GM10847 (cell line): ENCODE measurements around the gene CUL9.

Experiments
- POLR2A ChIP-seq: IDR thresholded peaks from 2 replicates; pipeline ENCODE4 v1.6.1; 2011; ENCODE audit not compliant: insufficient read length; ENCODE audit errors: extremely low read depth

The CUL9 gene

DNA sequence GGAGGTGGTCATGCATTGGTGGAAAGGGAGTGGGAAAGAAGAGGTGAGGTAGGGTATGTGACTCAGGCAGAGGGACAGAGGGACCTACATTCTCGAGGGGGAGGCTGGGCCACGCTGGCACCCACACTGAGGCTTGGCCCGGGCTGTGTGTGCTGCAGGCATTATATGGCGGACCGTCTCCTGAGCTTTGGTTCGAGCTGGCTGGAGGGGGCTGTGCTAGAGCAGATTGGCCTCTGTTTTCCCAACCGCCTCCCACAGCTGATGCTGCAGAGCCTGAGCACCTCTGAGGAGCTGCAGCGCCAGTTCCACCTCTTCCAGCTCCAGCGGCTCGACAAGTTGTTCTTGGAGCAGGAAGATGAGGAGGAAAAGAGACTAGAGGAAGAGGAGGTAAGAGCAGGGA, 23.9 kb downstream of the CUL9 start:
- TF ChIP-seq POLR2A = no peak

DNA sequence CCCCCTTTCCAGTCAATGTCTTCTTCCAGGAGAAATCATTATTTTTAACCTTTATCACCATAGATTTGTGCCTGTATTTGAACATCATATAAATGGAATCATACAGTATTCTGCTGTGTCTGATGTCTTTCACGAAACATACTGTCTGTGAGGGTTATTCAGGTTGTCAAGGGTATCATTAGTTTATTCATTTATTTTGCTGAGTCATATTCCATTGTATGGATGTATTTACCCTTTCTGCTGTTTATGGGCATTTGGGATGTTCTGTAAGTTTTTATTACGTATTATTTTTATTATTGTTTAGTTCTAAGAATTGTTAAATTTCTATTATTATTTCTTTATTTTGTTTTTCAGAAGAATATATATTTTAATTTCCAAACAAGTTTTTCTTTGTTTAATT, 25.3 kb downstream of the CUL9 start:
- no peak for TF ChIP-seq POLR2A

DNA sequence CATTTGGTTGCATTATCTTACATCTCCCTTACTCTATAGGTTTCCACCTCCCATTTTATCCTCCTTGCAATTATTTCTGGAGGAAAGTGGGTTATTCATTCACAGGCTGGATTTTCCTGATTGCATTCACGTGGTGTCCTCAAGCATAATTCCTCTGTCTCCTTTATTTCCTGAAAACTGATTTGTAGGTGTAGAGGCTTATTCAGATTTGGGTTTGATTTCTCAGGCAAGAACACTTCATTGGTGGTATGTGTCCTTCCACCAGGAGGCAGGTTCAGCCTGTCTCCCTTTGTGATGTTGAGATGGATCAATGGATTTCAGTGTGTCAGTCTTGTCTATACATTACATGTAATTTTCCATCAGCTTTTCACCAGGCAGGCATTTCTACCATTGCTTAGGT, 30.0 kb downstream of the CUL9 start:
- no peak for TF ChIP-seq POLR2A

DNA sequence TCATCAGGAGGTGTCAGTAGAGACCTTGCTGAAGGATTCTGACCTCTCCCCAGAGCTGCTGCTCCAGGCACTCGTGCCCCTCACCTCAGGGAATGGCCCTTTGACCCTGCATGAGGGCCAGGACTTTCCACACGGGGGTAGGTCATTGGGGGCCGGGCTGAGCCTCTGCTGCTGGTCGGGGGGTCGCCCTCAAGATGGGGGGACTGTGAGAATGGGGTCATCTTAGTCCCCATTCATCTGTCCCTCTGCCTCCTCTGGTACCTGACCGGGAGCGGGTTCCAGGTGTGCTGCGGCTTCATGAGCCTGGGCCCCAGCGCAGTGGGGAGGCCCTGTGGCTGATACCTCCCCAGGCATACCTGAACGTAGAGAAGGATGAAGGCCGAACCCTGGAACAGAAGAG, 31.4 kb downstream of the CUL9 start:
- no peak for TF ChIP-seq POLR2A

DNA sequence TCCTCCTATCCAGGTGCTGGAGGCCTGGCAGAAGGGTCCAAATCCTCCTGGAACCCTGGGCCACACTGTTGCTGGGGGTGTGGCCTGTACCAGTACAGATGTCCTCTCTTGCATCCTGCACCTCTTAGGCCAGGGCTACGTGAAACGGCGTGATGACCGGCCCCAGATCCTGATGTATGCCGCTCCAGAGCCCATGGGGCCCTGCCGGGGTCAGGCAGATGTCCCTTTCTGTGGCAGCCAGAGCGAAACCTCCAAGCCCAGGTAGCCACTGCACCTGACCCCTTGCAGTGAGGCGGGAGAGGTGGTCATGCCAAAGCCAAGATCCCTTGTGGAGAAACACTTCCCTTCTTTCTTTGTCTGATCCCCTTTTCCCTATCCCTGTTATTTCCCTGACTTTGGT, 33.1 kb downstream of the CUL9 start:
- TF ChIP-seq POLR2A = no peak

DNA sequence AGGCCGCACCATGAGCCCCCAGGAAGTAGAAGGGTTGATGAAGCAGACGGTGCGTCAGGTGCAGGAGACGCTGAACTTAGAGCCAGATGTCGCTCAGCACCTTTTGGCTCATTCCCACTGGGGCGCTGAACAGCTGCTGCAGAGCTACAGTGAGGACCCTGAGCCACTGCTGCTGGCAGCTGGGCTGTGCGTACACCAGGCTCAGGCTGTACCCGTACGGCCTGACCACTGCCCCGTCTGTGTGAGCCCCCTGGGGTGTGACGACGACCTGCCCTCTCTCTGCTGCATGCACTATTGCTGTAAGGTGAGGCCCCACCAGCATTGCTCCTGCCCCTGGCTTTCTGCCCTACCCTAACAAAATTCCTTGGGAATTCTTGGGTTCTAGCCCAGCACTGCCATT, 34.2 kb downstream of the CUL9 start:
- TF ChIP-seq POLR2A = no peak

DNA sequence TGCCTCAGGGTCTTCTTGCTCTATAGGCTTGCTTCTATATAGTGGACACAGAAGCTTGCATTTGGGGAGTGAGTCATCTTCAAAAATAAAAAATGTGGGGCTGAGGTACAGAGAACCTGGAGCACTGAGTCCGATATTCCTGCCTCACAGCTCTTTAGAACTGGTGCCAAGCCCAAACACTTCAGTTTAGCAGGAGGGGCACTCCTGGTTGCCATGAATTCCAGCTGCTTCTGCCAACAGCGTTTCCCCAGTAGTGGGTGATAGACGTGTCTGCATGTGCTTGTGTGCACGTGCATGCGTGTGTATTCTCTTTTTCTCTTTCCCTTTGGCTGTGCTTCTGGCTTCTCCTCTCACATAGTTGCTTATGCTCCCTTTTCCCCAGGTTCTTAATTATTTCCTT, 35.4 kb downstream of the CUL9 start:
- no peak for TF ChIP-seq POLR2A

DNA sequence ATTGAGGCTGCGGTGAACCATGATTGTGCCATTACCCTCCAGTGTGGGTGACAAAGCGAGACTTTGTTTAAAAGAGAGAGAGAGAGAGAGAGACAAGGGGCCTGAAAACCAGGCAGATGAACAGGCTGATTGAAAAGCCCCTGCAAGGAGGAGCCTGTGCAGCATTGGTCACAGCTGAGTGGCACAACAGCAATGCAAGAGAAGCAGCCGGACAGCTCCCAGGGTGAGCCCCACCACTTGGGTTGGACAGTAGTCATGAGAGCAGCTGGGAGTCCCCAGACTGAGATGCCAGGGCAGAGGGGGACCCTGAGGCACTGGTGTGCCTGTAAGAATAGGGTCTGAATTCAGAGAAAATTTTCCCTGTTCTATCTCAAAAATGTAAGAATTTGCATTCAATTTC, 37.1 kb downstream of the CUL9 start:
- TF ChIP-seq POLR2A = no peak

DNA sequence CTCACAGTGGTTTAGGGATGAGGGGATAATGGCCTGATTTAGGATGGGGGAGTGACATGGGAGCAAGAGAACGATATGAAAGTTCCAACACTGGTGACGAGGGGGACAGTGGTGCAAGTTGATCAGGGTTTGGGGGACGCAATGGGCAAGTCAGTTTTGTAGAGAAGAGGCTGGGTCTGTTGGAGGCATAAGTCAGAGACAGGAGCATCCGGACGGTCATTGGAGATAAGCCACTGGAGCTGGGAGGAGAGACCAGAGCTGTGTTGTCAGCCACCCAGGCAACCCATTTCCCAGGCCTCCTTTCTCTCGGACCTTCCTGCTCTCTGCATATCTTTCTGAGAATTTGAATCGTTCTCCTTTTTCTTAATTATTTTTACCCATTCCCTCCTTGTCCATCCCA, 37.8 kb downstream of the CUL9 start:
- TF ChIP-seq POLR2A = no peak

DNA sequence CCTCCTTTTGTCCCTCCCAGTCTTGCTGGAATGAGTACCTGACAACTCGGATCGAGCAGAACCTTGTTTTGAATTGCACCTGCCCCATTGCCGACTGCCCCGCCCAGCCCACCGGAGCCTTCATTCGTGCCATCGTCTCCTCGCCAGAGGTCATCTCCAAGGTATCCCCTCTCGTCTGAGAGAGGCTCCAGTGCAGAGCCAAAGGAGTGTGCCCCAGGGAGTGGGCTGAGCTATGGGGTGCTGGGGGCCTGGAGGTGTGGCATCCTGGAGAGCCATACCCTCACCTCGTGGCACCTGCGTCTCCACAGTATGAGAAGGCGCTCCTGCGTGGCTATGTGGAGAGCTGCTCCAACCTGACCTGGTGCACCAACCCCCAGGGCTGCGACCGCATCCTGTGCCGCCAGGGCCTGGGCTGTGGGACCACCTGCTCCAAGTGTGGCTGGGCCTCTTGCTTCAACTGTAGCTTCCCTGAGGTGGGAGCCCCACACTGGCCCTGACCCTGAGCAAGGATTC, 38.5 kb downstream of the CUL9 start:
- no peak for TF ChIP-seq POLR2A

DNA sequence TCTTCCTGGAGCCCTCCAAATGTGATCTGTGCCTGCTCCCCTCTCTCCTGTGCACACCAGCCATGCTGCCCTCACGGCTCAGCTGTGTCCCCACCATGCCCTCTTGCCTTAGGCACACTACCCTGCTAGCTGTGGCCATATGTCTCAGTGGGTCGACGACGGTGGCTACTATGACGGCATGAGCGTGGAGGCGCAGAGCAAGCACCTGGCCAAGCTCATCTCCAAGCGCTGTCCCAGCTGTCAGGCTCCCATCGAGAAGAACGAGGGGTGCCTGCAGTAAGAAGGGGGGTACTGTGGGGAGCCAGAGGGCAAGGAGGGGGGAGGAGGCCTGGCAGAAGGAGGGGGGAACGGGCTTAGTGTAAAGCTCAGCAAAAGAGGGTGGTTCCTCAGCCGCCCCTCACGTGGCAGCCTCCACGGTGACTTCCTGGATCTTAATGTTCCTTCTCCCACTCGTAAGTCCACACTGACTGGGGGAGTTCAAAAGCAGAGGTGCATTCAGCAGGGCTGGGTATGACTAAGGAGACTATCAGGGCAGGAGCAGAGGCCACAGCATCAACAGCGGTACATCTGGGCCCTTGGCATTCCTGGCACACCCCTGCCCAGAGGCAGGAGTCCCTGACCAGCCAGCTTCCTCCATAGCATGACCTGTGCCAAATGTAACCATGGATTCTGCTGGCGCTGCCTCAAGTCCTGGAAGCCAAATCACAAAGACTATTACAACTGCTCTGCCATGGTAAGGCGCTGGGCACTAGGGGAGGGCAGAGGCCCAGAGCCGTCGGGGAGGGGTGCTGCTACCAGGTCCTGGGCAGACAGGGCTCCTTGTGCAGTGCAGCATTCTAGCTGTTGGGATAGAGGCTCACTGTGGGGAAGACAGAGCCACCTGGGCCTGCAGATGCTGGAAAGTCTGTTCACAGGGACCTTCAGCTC, 39.3 kb downstream of the CUL9 start:
- no peak for TF ChIP-seq POLR2A

DNA sequence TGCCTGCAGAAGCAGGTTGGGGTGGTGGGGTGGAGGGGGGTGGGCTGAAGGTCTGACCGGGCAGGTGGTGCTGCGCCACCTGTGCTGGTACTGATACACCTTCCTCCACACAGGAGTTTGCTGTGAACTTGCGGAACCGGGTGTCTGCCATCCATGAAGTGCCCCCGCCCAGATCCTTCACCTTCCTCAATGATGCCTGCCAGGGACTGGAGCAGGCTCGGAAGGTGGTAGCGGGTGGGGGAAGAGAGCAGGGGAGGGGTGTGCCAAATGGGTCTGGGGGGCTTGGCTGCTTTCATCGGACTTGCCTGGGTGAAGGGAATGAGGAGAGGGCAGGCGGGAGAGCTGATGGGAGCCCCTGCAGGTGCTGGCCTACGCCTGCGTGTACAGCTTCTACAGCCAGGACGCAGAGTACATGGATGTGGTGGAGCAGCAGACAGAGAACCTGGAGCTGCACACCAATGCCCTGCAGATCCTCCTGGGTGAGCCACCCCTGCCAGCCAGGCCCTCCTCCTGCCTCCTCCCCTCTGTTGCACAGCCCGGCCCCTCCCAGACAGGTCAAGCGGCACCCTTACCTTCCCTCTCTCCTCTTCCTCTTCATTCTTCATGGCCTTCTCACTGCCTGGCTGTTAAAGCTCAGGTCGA, 40.5 kb downstream of the CUL9 start:
- TF ChIP-seq POLR2A = no peak

DNA sequence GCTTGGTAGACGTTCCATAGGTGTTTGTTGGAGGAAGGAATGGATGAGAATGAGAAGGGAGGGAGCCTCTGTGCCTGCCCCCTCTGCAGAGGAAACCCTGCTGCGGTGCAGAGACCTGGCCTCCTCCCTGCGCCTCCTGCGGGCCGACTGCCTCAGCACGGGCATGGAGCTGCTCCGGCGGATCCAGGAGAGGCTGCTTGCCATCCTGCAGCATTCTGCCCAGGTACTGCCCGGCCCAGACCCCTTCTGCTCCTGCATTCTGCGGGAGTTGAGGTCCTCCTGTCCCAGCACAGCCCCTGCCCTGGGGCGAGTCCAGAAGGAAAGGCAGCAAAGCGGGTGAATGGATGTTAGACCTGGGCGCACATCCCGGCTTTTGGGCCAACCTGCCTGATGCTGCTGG, 41.2 kb downstream of the CUL9 start:
- TF ChIP-seq POLR2A = no peak

DNA sequence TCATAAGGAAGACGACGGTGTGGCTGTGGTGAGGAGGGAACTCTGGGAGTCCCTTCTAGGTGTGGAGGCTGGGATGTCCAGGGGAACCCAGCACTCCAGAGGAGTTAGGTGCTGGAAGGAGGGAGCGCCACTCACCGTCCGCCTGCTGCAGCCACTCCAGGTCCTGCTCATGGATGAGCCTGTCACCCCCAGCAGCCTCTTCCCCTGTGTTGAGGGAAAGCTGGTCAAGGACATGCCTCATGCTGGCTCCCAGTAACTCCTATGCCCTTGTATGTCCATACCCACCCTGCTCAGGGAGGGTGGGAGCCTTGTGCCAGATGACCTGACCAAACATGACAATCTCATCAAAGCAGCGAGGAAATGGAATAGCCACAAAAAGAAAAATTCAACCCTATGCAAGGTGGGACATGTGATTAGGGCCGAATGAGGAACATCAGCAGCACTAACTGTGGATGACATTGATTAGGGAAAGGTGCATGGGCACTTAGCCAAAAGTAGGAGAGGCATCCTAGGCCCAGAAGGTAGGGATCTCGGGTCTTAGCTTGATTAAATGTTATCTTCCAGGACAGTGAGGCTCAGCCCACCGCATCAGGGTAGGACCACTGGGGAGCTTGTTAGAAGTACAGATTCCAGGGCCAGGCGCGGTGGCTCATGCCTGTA, 44.3 kb downstream of the CUL9 start:
- TF ChIP-seq POLR2A = no peak

DNA sequence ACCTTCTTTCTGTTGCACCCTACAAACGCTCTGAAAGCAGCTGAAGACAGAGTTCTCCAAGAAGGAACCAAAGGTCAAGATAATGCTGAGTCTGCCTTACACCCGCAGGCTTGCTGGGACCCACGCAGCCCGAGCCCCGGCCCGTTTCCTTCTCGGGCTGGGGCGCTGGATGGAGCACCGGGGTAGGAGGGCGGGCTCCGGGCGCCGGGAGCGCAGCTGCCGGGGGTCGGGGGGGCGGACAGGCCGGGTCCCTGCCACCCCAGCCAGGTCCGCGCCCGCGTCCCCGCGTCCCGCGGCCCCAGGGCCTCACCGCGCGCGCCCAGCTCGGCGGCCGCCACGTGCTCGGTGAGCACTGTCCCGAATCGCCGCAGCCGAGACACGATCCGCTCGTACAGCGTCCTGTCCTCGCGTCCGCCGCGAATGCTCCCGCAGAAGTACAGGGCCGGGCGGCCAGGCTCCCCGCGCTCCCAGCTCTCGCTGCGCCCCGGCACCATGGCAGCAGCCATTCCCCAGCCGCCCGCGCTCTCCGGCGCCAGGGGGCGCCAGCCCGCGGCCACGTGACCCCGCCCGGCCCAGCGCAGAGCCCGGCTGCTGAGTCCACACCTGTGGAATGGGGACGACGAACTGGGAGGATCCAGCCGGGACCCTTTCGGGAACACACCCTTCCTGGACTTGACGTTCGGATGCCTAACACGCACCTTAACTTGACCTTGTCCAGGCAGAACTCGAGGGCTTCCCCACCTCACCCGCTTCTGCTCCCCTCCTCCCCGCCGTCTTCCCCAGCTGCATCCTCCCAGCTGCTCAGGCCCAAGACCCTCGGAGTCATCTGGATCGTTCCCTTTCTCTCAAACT, 47.2 kb downstream of the CUL9 start, which contains the start of gene DNPH1:
TSS of gene DNPH1 (minus strand) at position 531 of the 852 bp plus-strand sequence. CDS start at position 506, 25 bp downstream.
- peak; percentile 49 for TF ChIP-seq POLR2A
